HepG2 (cell line): ENCODE measurements around the gene TMEM131L. TPM values are rescaled to one million over a fixed set of nuclear protein-coding genes. Genes with fewer than 3 reads are reported as not detected.

ENCODE experiments used
- ATAC-seq: fragments of 200-7000 bp; cut with Tn5 transposase; 3 replicates; pipeline ENCODE4 v1.9.1; 2020; ENCODE audit warnings: mild to moderate bottlenecking, moderate library complexity
- BruUV-seq: library from RNA; stranded (reverse); fragments of 400-500 nt; replicated peaks from 2 replicates; lab custom pipeline; 2021; lab: Mats Ljungman, UMichigan
- CTCF ChIA-PET: fragments of 300-600 bp; formaldehyde crosslinking; extraction: SDS; loops from one replicate; lab custom pipeline; 2021; ENCODE audit warnings: low total read pairs, inconsistent platforms, low intra/inter-chr PET ratio; lab: Yijun Ruan, JAX
- POLR2A ChIA-PET: fragments of 350-600 bp; sonication (Branson Sonifier 250); formaldehyde crosslinking; loops from one replicate; lab custom pipeline; 2020; ENCODE audit warnings: antibody characterized with exemption, inconsistent platforms; lab: Yijun Ruan, JAX
- DNase-seq: peaks from one replicate; pipeline ENCODE4 v3.0.0-alpha.2; 2015; ENCODE audit warnings: low spot score
- FAIRE-seq: peaks from 3 replicates; lab custom pipeline; 2011; peaks lifted over from hg19 to GRCh38; lab: Jason Lieb, UNC
- H2AFZ ChIP-seq: one replicate; pipeline ENCODE4 v1.6.1; 2011; ENCODE audit warnings: low read length, inconsistent platforms
- H3K27ac ChIP-seq: fragments of 300-600 bp; 3 replicates; pipeline ENCODE4 v1.8.0; 2011; ENCODE audit warnings: mixed run types, mild to moderate bottlenecking, mixed read lengths, low read length, inconsistent platforms; ENCODE audit not compliant: insufficient read depth; ENCODE audit errors: extremely low read length
- H3K27me3 ChIP-seq, 2 experiments: fragments of 200-600 bp in 1 of 2; 2 replicates in 1 of 2; 3 replicates in 1 of 2; pipeline versions ENCODE4 v1.6.0 to v1.8.0; 2011; ENCODE audit warnings: low read length in 2 of 2, mild to moderate bottlenecking in 2 of 2, moderate library complexity in 2 of 2, inconsistent platforms in 1 of 2; ENCODE audit not compliant: insufficient read depth in 2 of 2, control insufficient read depth in 1 of 2
- H3K36me3 ChIP-seq, 2 experiments: fragments of 200-600 bp in 1 of 2; replicated peaks in 1 of 2; 2 replicates in 1 of 2; 3 replicates in 1 of 2; pipeline versions ENCODE4 v1.5.1 to v1.8.0; 2011; ENCODE audit warnings: low read length in 2 of 2, inconsistent platforms in 1 of 2; ENCODE audit not compliant: insufficient read depth in 2 of 2, control insufficient read depth in 1 of 2
- H3K4me1 ChIP-seq: 2 replicates; pipeline ENCODE4 v1.5.1; 2012; ENCODE audit warnings: low read length, inconsistent platforms; ENCODE audit not compliant: insufficient read depth
- H3K4me2 ChIP-seq: 2 replicates; pipeline ENCODE4 v1.6.0; 2011; ENCODE audit warnings: low read depth, low read length, inconsistent platforms
- H3K4me3 ChIP-seq, 3 experiments: fragments of 200-600 bp in 1 of 3; sonication (generic), shearing (Covaris generic) in 1 of 3; replicated peaks in 1 of 3; 2 replicates each; pipeline ENCODE4 v1.5.1; 2011 to 2016; ENCODE audit warnings: low read length in 3 of 3, inconsistent platforms in 2 of 3, low read depth in 2 of 3, mild to moderate bottlenecking in 2 of 3, control low read depth in 1 of 3, mixed read lengths in 1 of 3; ENCODE audit not compliant: insufficient read depth in 1 of 3
- H3K79me2 ChIP-seq: one replicate; pipeline ENCODE4 v1.6.1; 2011; ENCODE audit warnings: low read length, inconsistent platforms; ENCODE audit not compliant: insufficient read depth
- H3K9ac ChIP-seq: 2 replicates; pipeline ENCODE4 v1.6.0; 2011; ENCODE audit warnings: mild to moderate bottlenecking, low read depth, low read length, inconsistent platforms; ENCODE audit not compliant: insufficient read depth
- H3K9me3 ChIP-seq: 2 replicates; pipeline ENCODE4 v1.5.1; 2012; ENCODE audit warnings: mild to moderate bottlenecking, low read length
- H4K20me1 ChIP-seq: 2 replicates; pipeline ENCODE4 v1.6.0; 2011; ENCODE audit warnings: inconsistent platforms, mild to moderate bottlenecking, low read length, moderate library complexity; ENCODE audit not compliant: insufficient read depth
- ARID5B ChIP-seq: IDR thresholded peaks from 2 replicates; pipeline ENCODE4 v1.4.0; 2020; ENCODE audit warnings: mild to moderate bottlenecking, missing genetic modification reagents
- CREM ChIP-seq, 2 experiments: sonication (generic) in 1 of 2; formaldehyde crosslinking in 1 of 2; IDR thresholded peaks; 2 replicates each; pipeline versions ENCODE4 v1.4.0 to v1.6.1; 2016 to 2020; ENCODE audit warnings: antibody characterized with exemption in 1 of 2, mild to moderate bottlenecking in 1 of 2, missing genetic modification reagents in 1 of 2
- CSRNP2 ChIP-seq: sonication (generic); formaldehyde crosslinking; conservative IDR thresholded peaks from 2 replicates; pipeline ENCODE4 v1.8.0; 2022; ENCODE audit warnings: low read depth, missing genetic modification reagents
- GATAD2A ChIP-seq: IDR thresholded peaks from 2 replicates; pipeline ENCODE4 v1.6.1; 2016
- HNF4A ChIP-seq: sonication (generic); formaldehyde crosslinking; IDR thresholded peaks from 2 replicates; pipeline ENCODE4 v1.4.0; 2020; ENCODE audit warnings: missing genetic modification reagents
- NCOA1 ChIP-seq: sonication (generic); formaldehyde crosslinking; IDR thresholded peaks from 2 replicates; pipeline ENCODE4 v1.9.0; 2021; ENCODE audit warnings: missing genetic modification reagents
- PATZ1 ChIP-seq: sonication (generic); formaldehyde crosslinking; IDR thresholded peaks from 2 replicates; pipeline ENCODE4 v1.4.0; 2020; ENCODE audit warnings: missing genetic modification reagents
- SIX1 ChIP-seq: sonication (generic); formaldehyde crosslinking; IDR thresholded peaks from 2 replicates; pipeline ENCODE4 v1.4.0; 2020; ENCODE audit warnings: missing genetic modification reagents, borderline replicate concordance
- SKIL ChIP-seq: sonication (generic); formaldehyde crosslinking; IDR thresholded peaks from 2 replicates; pipeline ENCODE4 v1.8.0; 2022; ENCODE audit warnings: missing genetic modification reagents, mild to moderate bottlenecking, moderate library complexity, borderline replicate concordance
- SYNCRIP ChIP-seq: fragments of 200-400 bp; formaldehyde crosslinking; IDR thresholded peaks from 2 replicates; pipeline ENCODE4 v1.6.1; 2018; ENCODE audit warnings: mild to moderate bottlenecking, low read depth, low read length; ENCODE audit not compliant: insufficient read depth
- TBX2 ChIP-seq: sonication (generic); formaldehyde crosslinking; IDR thresholded peaks from 2 replicates; pipeline ENCODE4 v1.5.0; 2020; ENCODE audit warnings: missing genetic modification reagents, mild to moderate bottlenecking, borderline replicate concordance
- TCF7 ChIP-seq: sonication (generic); IDR thresholded peaks from 2 replicates; pipeline ENCODE4 v1.6.1; 2016; ENCODE audit warnings: antibody characterized with exemption, low read depth
- ZFP41 ChIP-seq: sonication (generic); formaldehyde crosslinking; IDR thresholded peaks from 2 replicates; pipeline ENCODE4 v1.4.0; 2020; ENCODE audit warnings: mild to moderate bottlenecking, missing genetic modification reagents, borderline replicate concordance
- ZNF431 ChIP-seq: sonication (generic); formaldehyde crosslinking; IDR thresholded peaks from 2 replicates; pipeline ENCODE4 v1.9.0; 2022; ENCODE audit warnings: missing genetic modification reagents, low read depth, mild to moderate bottlenecking, borderline replicate concordance
- ZNF549 ChIP-seq: sonication (generic); formaldehyde crosslinking; IDR thresholded peaks from 2 replicates; pipeline ENCODE4 v1.5.0; 2020; ENCODE audit warnings: missing genetic modification reagents
- WGBS: methylation state at CpG from one replicate; pipeline ENCODE4 v1.1.6; 2017; ENCODE audit warnings: low lambda C conversion rate; 5-methylcytosine and 5-hydroxymethylcytosine counted together
- in situ Hi-C: cut with HindIII; loops from 2 replicates; pipeline ENCODE4 v1.10.0; 2017; ENCODE audit warnings: low pct_unique_long_range_greater_than_20kb; ENCODE audit not compliant: extremely low pct_ligation_motif_present
- intact Hi-C: fragments of 100-400 bp; cut with micrococcal nuclease; formaldehyde crosslinking; loops from one replicate; pipeline ENCODE4 v1.10.0; 2022; ENCODE audit not compliant: unreplicated experiment
- polyA plus RNA-seq, 8 experiments: library from polyadenylated mRNA; depleted of rRNA in 3 of 8; stranded (reverse) in 7 of 8; unstranded in 1 of 8; fragments of >200 nt; fragmentation: Illumina TruSeq in 4 of 8; extraction: Trizol in 4 of 8; gene quantifications; 2 replicates each; pipeline versions ENCODE4 v1.2.1 to v1.2.3, GENCODE V29; 2011 to 2016; ENCODE audit warnings: low read depth in 4 of 8, missing spikeins in 1 of 8, mixed read lengths in 1 of 8; ENCODE audit not compliant: insufficient read depth in 1 of 8
- total RNA-seq, 5 experiments: library from RNA; depleted of rRNA; stranded (reverse); fragments of >200 nt; fragmentation: Illumina TruSeq; extraction: Trizol; gene quantifications; 2 replicates each; pipeline ENCODE4 v1.2.3, GENCODE V29; 2016; ENCODE audit warnings: low read depth in 1 of 5

The TMEM131L gene
- total and polyA plus RNA-seq, 2 of the 13 experiments (the other 11 are each of a cell fraction or from before 2014, with no cell fraction given) = 2.2 to 4.5 TPM

- no peak overlapping the region for H3K27ac ChIP-seq
- ChIA-PET CTCF (no interaction called here), POLR2A (no interaction called here)
- intact Hi-C loops = loop anchor here (5.0 kb wide), 1 partner anchor 53 kb away; no protein-coding TSS in a partner anchor
- H4K20me1 ChIP-seq = no peaks in the 10 kb centered on the region
- H2AFZ ChIP-seq = no peak overlapping the region
- FAIRE-seq (no peak), ATAC-seq (peak; percentile 68), DNase-seq (peak; percentile 43)
- no TSS peak for BruUV-seq
- peaks cover 58% of the 10 kb centered on the region for H3K4me1 ChIP-seq
- in situ Hi-C loops = no loop called here
- 47% methylated on average over 5 of the region's 5 CpGs for WGBS
- H3K9ac ChIP-seq = no peak overlapping the region
- no peaks in the 10 kb centered on the region for H3K27me3 ChIP-seq
- H3K36me3 ChIP-seq = no peaks in the 10 kb centered on the region
- no peaks in the 10 kb centered on the region for H3K79me2 ChIP-seq
- H3K9me3 ChIP-seq = no peaks in the 10 kb centered on the region
- H3K4me2 ChIP-seq = peak overlapping the region; percentile 20; the same call in 1 of the 2 replicates
- no peak overlapping the region for H3K4me3 ChIP-seq
- no peak for TF ChIP-seq ZNF549
- TF ChIP-seq ZFP41 = no peak
- TF ChIP-seq CREM (IDR thresholded peaks at IDR 0.05) = 0 out of 2 replicates have a peak, but pooled peaks have one; percentile 15
- TF ChIP-seq CREM (CRISPR knock-in tag; IDR thresholded peaks at IDR 0.05) = no peak
- 0 out of 2 replicates have a peak, but pooled peaks have one; percentile 29 for TF ChIP-seq HNF4A (CRISPR knock-in tag)
- TF ChIP-seq SKIL (CRISPR knock-in tag) = no peak
- TF ChIP-seq CSRNP2 (CRISPR knock-in tag) = no peak
- no peak for TF ChIP-seq SYNCRIP
- no peak for TF ChIP-seq TBX2 (CRISPR knock-in tag)
- peak; percentile 34; the same call in 1 of the 2 replicates for TF ChIP-seq PATZ1 (CRISPR knock-in tag)
- TF ChIP-seq NCOA1 = no peak
- TF ChIP-seq SIX1 (CRISPR knock-in tag) = peak; percentile 83; the same call in 1 of the 2 replicates
- TF ChIP-seq TCF7 = peak; percentile 45; the same call in 1 of the 2 replicates
- no peak for TF ChIP-seq ZNF431 (CRISPR knock-in tag)
- TF ChIP-seq GATAD2A (CRISPR knock-in tag) = 0 out of 2 replicates have a peak, but pooled peaks have one; percentile 16
- peak; percentile 43 for TF ChIP-seq ARID5B (CRISPR knock-in tag)
Observed at GRCh38 chr4:153509724-153510123, 43.6 kb downstream of the TMEM131L start.
